Measurements from ENCODE around the gene SORCS1.

SORCS1 gene

DNA sequence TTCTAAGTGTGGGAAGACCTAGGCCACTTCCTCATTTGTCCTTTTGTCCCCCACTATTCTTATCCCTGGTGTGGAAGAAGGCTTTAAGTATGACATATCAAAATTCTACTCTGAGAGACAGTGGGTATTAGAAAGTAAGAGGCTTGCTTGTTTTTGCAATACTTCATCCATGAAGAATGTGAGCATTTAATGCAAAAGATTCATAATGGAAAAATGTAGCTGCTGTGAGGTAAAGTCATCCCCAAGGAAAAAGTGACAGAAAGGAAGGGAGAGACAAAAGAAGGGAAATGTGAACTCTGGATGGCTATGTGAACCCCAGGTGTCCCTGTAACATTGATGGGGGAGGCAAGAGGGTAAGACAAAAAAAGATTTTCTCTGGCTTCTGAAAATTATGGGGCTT lies 607.5 kb downstream of the SORCS1 start:
- in situ Hi-C loops (cut with MboI; ENCODE audit: low pct_unique_long_range_greater_than_20kb, low sequenced_read_pairs) = no loop called here
- DNase-seq = no peak

DNA sequence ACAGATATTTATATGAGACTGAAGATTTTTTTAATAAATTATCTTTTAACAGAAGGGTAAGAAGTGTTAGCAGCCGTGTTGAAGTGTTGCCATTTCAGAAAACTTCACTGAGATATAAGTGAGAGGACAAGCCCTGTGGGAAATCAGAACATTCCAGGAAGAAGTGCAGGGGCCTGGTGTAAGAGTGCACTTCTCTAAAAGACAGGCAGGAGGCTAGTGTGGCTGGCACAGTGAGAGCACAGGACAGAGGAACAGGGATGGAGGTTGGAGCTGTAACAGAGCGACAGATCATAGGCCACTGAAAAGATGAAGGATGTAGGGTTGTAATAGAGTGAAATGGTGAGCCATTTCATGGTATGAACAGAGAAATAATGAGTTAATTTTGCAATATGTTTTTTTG lies 608.9 kb downstream of the SORCS1 start:
- no peak for DNase-seq
- in situ Hi-C loops (cut with MboI; ENCODE audit: low pct_unique_long_range_greater_than_20kb, low sequenced_read_pairs) = no loop called here

- DNase-seq = no peak
- in situ Hi-C loops (cut with MboI; ENCODE audit: low pct_unique_long_range_greater_than_20kb, low sequenced_read_pairs) = no loop called here
These were observed 612.9 kb downstream of the SORCS1 start for GRCh38 chr10:106551501-106552062.

GRCh38 chr10:106548832-106549231 lies 615.7 kb downstream of the SORCS1 start:
- in situ Hi-C loops (cut with MboI; ENCODE audit: low pct_unique_long_range_greater_than_20kb, low sequenced_read_pairs) = no loop called here
- DNase-seq = no peak

GRCh38 chr10:106547047-106547635 lies 617.4 kb downstream of the SORCS1 start:
- in situ Hi-C loops (cut with MboI; ENCODE audit: low pct_unique_long_range_greater_than_20kb, low sequenced_read_pairs) = no loop called here
- DNase-seq = no peak

- DNase-seq = no peak
- in situ Hi-C loops (cut with MboI; ENCODE audit: low pct_unique_long_range_greater_than_20kb, low sequenced_read_pairs) = no loop called here
These were observed 622.0 kb downstream of the SORCS1 start for GRCh38 chr10:106542461-106542860.

DNA sequence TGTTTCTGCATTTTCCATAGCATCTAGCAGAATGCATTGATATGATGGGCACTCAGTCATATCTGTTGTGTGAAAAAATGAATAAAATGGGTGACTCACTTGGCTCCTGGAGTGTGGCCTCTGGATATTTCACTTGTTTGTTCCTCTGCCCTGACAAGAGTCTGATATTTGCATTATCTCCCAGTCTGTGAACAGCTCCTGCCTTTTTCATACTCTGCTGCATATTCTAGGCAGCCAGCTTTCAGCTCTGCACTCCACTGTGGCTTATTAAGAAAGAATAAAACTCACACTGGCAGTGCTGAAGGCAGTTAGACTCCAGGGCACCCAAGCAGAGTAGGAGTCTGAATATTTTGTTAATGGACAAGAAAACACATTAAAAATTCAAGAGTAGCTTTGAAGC lies 623.9 kb downstream of the SORCS1 start:
- no peak for DNase-seq
- in situ Hi-C loops (cut with MboI; ENCODE audit: low pct_unique_long_range_greater_than_20kb, low sequenced_read_pairs) = no loop called here

DNA sequence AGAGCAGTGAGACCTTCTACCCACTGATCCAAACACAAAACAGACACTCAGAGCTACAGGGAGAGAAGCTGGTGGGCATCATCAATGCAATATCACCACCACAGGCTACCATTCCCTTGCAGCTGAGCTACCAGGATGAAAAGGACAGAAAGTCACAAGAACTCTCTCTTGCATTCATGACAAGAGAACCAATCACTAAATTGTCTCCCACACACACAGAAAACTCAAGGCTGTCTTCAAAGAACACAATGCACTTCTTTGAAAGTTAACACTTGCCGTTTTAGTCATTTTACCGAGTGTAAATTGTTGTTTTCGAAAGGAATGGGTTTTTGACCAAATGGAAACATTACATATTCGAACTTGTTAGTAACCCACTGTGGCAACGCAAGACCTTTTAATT lies 626.6 kb downstream of the SORCS1 start:
- no peak for DNase-seq
- in situ Hi-C loops (cut with MboI; ENCODE audit: low pct_unique_long_range_greater_than_20kb, low sequenced_read_pairs) = no loop called here

DNA sequence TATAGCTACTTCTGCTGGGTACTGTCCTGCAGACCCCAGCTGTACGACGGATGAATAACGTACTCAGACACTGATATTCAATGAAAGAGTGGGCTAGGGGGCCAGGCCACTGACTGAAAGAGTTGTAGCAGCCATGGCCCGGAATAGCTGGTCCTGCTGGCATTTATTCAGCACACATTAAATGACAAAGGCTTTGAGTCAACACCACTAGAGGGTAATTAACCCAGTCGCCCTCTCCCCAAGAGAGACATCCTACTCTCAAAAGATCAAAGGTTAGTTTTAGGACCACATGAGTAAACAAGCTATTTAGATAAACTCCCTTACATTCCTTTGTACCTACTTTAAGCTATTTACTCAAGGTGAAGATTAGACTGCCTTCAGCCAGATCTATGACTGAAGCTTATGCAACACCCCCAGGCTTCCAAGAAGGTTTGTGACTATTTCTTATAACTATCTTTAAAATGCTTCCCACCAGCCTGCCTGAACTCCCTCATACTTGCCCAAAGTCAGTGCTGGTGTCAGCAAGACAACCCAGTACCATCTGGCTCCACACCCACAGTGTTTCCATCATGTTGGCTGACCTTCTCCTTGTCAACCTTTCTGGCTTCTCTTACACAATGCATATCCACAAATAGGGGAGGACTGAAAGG lies 629.1 kb downstream of the SORCS1 start:
- in situ Hi-C loops (cut with MboI; ENCODE audit: low pct_unique_long_range_greater_than_20kb, low sequenced_read_pairs) = no loop called here
- DNase-seq = no peak

DNA sequence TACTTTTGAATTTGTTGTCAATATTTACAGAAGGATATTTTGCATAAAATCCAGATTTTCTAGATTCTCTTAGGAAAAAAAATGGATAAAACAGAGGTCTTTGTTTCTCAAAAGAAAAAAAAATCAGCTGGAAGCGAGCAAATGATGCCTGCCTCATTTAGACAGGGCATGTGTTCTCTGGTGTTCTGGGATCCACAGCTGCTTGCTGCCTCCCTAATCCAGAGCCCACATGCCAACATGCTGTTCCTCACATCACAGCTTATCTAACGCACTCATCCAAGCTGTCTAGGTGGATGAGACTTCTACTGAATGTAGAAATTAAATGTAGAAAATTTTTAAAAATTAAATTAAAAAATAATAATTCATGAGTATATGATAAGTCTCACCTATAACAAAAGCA lies 630.1 kb downstream of the SORCS1 start:
- DNase-seq = no peak
- in situ Hi-C loops (cut with MboI; ENCODE audit: low pct_unique_long_range_greater_than_20kb, low sequenced_read_pairs) = no loop called here

DNA sequence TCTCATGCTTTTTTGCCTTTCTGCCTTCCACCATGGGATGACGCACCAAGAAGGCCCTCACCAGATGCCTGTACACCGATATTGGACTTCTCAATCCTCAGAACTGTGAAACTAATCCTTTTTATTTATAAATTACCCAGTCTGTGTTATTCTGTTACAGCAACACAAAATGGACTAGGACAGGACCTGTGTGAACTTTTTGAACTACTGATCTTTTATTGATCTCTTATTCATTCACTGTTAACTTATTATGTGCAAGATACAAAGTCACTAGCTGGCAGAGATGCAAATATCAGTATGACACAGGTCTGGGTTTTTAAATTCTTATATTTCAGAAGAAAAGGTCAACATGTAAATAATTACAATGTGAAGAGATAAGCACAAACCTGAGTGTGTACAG lies 635.8 kb downstream of the SORCS1 start:
- in situ Hi-C loops (cut with MboI; ENCODE audit: low pct_unique_long_range_greater_than_20kb, low sequenced_read_pairs) = no loop called here
- DNase-seq = no peak

DNA sequence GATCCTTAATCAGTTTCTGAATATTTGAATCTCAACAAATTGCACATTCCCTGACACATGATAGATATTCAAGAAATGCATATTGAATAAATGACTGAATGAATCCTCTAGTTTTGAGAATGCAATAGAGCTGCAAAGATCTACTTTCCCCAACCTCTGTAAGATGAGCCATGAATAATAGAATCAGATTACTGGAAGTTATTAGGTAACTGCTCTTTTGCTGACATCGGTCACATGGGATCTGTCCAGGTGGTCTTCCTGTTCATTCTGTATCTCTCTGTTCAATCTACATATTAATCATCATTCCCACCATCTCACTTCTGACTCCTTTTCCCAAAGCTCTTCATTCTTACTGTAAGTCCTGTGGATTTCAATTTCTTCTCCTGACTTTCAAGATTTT lies 638.7 kb downstream of the SORCS1 start:
- in situ Hi-C loops (cut with MboI; ENCODE audit: low pct_unique_long_range_greater_than_20kb, low sequenced_read_pairs) = no loop called here
- DNase-seq = no peak

Measured in KBM-7 (cell line).